ENCODE results near the gene BCAT1.
"Not testable (repeated sequence)": the region's sequence is repeated elsewhere in the genome, so short reads cannot be mapped to it uniquely, and the experiment has no call there.

The BCAT1 gene

GRCh38 chr12:24922090-24922489, 26.8 kb downstream of the BCAT1 start:
- no peak for DNase-seq

GRCh38 chr12:24921251-24922038, 27.5 kb downstream of the BCAT1 start:
- no peak for DNase-seq

- DNase-seq = no peak
These were observed 28.8 kb downstream of the BCAT1 start for GRCh38 chr12:24920141-24920540.

- DNase-seq = no peak
These were observed 29.4 kb downstream of the BCAT1 start for GRCh38 chr12:24919346-24920001.

GRCh38 chr12:24918596-24918995, 30.3 kb downstream of the BCAT1 start:
- no peak for DNase-seq

- no peak for DNase-seq
These were observed 33.4 kb downstream of the BCAT1 start for GRCh38 chr12:24915501-24915900.

GRCh38 chr12:24913953-24914352, 34.9 kb downstream of the BCAT1 start:
- no peak for DNase-seq

- DNase-seq = no peak
These were observed 35.8 kb downstream of the BCAT1 start for GRCh38 chr12:24913130-24913529.

- no peak for DNase-seq
These were observed 37.6 kb downstream of the BCAT1 start for GRCh38 chr12:24911271-24911791.

- DNase-seq = not testable (repeated sequence)
These were observed 38.7 kb downstream of the BCAT1 start for GRCh38 chr12:24910192-24910591.

GRCh38 chr12:24909667-24910066, 39.2 kb downstream of the BCAT1 start:
- DNase-seq = no peak

GRCh38 chr12:24907464-24907863, 41.4 kb downstream of the BCAT1 start:
- DNase-seq = no peak

GRCh38 chr12:24906141-24906540, 42.8 kb downstream of the BCAT1 start:
- no peak for DNase-seq

GRCh38 chr12:24905431-24905830, 43.5 kb downstream of the BCAT1 start:
- no peak for DNase-seq

- no peak for DNase-seq
These were observed 44.0 kb downstream of the BCAT1 start for GRCh38 chr12:24904871-24905270.

GRCh38 chr12:24903329-24904088, 45.4 kb downstream of the BCAT1 start:
- DNase-seq = no peak

GRCh38 chr12:24902511-24903328, 46.2 kb downstream of the BCAT1 start:
- DNase-seq = no peak

- DNase-seq = no peak
These were observed 47.1 kb downstream of the BCAT1 start for GRCh38 chr12:24901576-24902461.

- no peak for DNase-seq
These were observed 48.7 kb downstream of the BCAT1 start for GRCh38 chr12:24900196-24900595.

GRCh38 chr12:24899503-24900075, 49.3 kb downstream of the BCAT1 start:
- DNase-seq = no peak

GRCh38 chr12:24898606-24899005, 50.3 kb downstream of the BCAT1 start:
- DNase-seq = no peak

Data from cerebellar nuclear complex (tissue), 1 donor.